B cell (primary cell): ENCODE results near the gene TMEM30B. TPM values are rescaled to one million over a fixed set of nuclear protein-coding genes. Genes with fewer than 3 reads are reported as not detected.

Experiments used
- ATAC-seq: fragments of 200-7000 bp; cut with Tn5 transposase; one replicate; pipeline ENCODE4 v1.10.0; 2021; ENCODE audit warnings: low read depth, mild to moderate bottlenecking, moderate number of reproducible peaks, moderate library complexity
- CTCF ChIA-PET: fragments of 350-600 bp; sonication (Branson Sonifier 250); formaldehyde crosslinking; loops from one replicate; lab custom pipeline; 2021; ENCODE audit warnings: antibody characterized with exemption, inconsistent platforms; lab: Charles Lee
- POLR2A ChIA-PET: fragments of 350-600 bp; sonication (Branson Sonifier 250); formaldehyde crosslinking; loops from one replicate; lab custom pipeline; 2021; ENCODE audit warnings: antibody characterized with exemption; lab: Charles Lee
- DNase-seq: peaks from one replicate; pipeline ENCODE4 v3.0.0; 2013
- H2AFZ ChIP-seq: 2 replicates; pipeline ENCODE4 v1.6.1; 2012; ENCODE audit warnings: mild to moderate bottlenecking, low read depth, low read length; ENCODE audit not compliant: insufficient read depth, poor library complexity, severe bottlenecking
- H3K27ac ChIP-seq, 2 donors: 1 replicate in 1 of 2; 2 replicates in 1 of 2; pipeline ENCODE4 v1.5.1; 2012 to 2013; ENCODE audit warnings: low read length in 2 of 2, mild to moderate bottlenecking in 2 of 2, moderate library complexity in 1 of 2
- H3K27me3 ChIP-seq, 4 experiments: fragments of 200-600 bp in 1 of 4; sonication (generic) in 1 of 4; replicated peaks in 1 of 4; 1 replicate in 2 of 4; 2 replicates in 2 of 4; pipeline versions ENCODE4 v1.6.1 to v1.7.0; 2013 to 2016; ENCODE audit warnings: low read length in 3 of 4, mild to moderate bottlenecking in 2 of 4, mixed read lengths in 1 of 4, moderate library complexity in 1 of 4; ENCODE audit not compliant: insufficient read depth in 4 of 4, control insufficient read depth in 3 of 4; ENCODE audit errors: control extremely low read depth in 1 of 4
- H3K36me3 ChIP-seq, 2 experiments: replicated peaks in 1 of 2; 1 replicate in 1 of 2; 2 replicates in 1 of 2; pipeline versions ENCODE4 v1.6.1 to v1.7.1; 2013; ENCODE audit warnings: low read length in 1 of 2; ENCODE audit not compliant: insufficient read depth in 2 of 2, control insufficient read depth in 1 of 2; ENCODE audit errors: control extremely low read depth in 1 of 2, extremely low read depth in 1 of 2
- H3K4me1 ChIP-seq, 2 donors: fragments of 200-600 bp in 1 of 2; sonication (generic) in 1 of 2; 1 replicate in 1 of 2; 2 replicates in 1 of 2; pipeline versions ENCODE4 v1.5.1 to v1.6.1; 2013 to 2017; ENCODE audit warnings: low read length in 2 of 2; ENCODE audit not compliant: control insufficient read depth in 2 of 2, insufficient read depth in 2 of 2
- H3K4me2 ChIP-seq: replicated peaks from 2 replicates; pipeline ENCODE3; 2012; ENCODE audit warnings: mild to moderate bottlenecking, low read depth, low read length; ENCODE audit not compliant: poor library complexity, severe bottlenecking
- H3K4me3 ChIP-seq, 5 experiments: fragments of 200-600 bp in 1 of 5; sonication (generic) in 1 of 5; 1 replicate in 3 of 5; 2 replicates in 2 of 5; pipeline versions ENCODE4 v1.5.1 to v1.7.0; 2011 to 2016; ENCODE audit warnings: low read length in 4 of 5, mild to moderate bottlenecking in 4 of 5, low read depth in 2 of 5, control low read depth in 1 of 5, moderate library complexity in 1 of 5; ENCODE audit not compliant: insufficient read depth in 1 of 5; ENCODE audit errors: control extremely low read depth in 1 of 5, extremely low read depth in 1 of 5
- H3K79me2 ChIP-seq: fragments of 200-600 bp; sonication (generic); one replicate; pipeline ENCODE4 v1.6.0; 2016; ENCODE audit warnings: low read length; ENCODE audit not compliant: control insufficient read depth, insufficient read depth
- H3K9ac ChIP-seq: fragments of 200-600 bp; sonication (generic); 2 replicates; pipeline ENCODE4 v1.6.1; 2017; ENCODE audit warnings: mild to moderate bottlenecking, low read length, moderate library complexity
- H3K9me3 ChIP-seq, 3 donors: one replicate each; pipeline versions ENCODE4 v1.6.1 to v1.7.1; 2013; ENCODE audit warnings: low read length in 2 of 3; ENCODE audit not compliant: control insufficient read depth in 2 of 3, insufficient read depth in 1 of 3; ENCODE audit errors: control extremely low read depth in 1 of 3
- H4K20me1 ChIP-seq: 2 replicates; pipeline ENCODE4 v1.6.0; 2012; ENCODE audit warnings: mild to moderate bottlenecking, low read length; ENCODE audit not compliant: insufficient read depth, control insufficient read depth, poor library complexity, severe bottlenecking
- H3K27ac Mint-ChIP-seq: one replicate; pipeline ENCODE4 v1.8.0; 2021; ENCODE audit warnings: mixed read lengths
- H3K27me3 Mint-ChIP-seq: one replicate; pipeline ENCODE4 v1.8.0; 2021; ENCODE audit warnings: mixed read lengths
- H3K4me1 Mint-ChIP-seq: one replicate; pipeline ENCODE4 v1.8.0; 2021; ENCODE audit warnings: mixed read lengths
- H3K4me3 Mint-ChIP-seq: one replicate; pipeline ENCODE4 v1.8.0; 2021; ENCODE audit warnings: mixed read lengths
- H3K9me3 Mint-ChIP-seq: one replicate; pipeline ENCODE4 v1.8.0; 2022; ENCODE audit warnings: mixed read lengths; ENCODE audit not compliant: insufficient read depth
- CTCF ChIP-seq: fragments of 200-600 bp; IDR thresholded peaks from one replicate; pipeline ENCODE4 v1.8.0; 2022; ENCODE audit warnings: antibody characterized with exemption, mild to moderate bottlenecking
- EZH2 ChIP-seq: IDR thresholded peaks from 2 replicates; pipeline ENCODE4 v1.6.1; 2012; ENCODE audit warnings: borderline replicate concordance, low read depth, mild to moderate bottlenecking, moderate library complexity, low read length; ENCODE audit not compliant: insufficient read depth, poor library complexity, severe bottlenecking
- WGBS: methylation state at CpG from one replicate; pipeline ENCODE4 v1.1.5; 2013; ENCODE audit warnings: missing lambda C conversion rate; ENCODE audit not compliant: insufficient coverage; 5-methylcytosine and 5-hydroxymethylcytosine counted together
- intact Hi-C: fragments of 100-400 bp; cut with micrococcal nuclease; formaldehyde crosslinking; loops from one replicate; pipeline ENCODE4 v1.10.0; 2022
- polyA plus RNA-seq: library from polyadenylated mRNA; depleted of rRNA; stranded (reverse); fragments of >200 nt; gene quantifications from 2 replicates; pipeline ENCODE4 v1.2.3, GENCODE V29; 2012
- total RNA-seq, 2 donors: library from RNA; stranded (reverse); fragments of 120-200 nt in 1 of 2; gene quantifications; 1 replicate in 1 of 2; 2 replicates in 1 of 2; pipeline versions ENCODE4 v1.2.3 to v1.2.4, GENCODE V29; 2013 to 2022

Gene TMEM30B
- total and polyA plus RNA-seq, 2 donors (not counting 1 experiment from before 2014, with no cell fraction given) = 0.19 to 0.20 TPM

GRCh38 chr14:61257469-61258057, 23.6 kb downstream of the TMEM30B start:
- TF ChIP-seq CTCF = no peak
- no peak for TF ChIP-seq EZH2
- DNase-seq (no peak), ATAC-seq (no peak)
- H3K4me1 ChIP-seq = peaks cover 3 to 7% of the 10 kb centered on the region in 2 donors
- no peaks in the 10 kb centered on the region for H3K79me2 ChIP-seq
- H3K4me3 ChIP-seq = no peak overlapping the region
- H4K20me1 ChIP-seq = no peaks in the 10 kb centered on the region
- no peaks in the 10 kb centered on the region for H3K9me3 Mint-ChIP-seq
- H3K9ac ChIP-seq = no peak overlapping the region
- ChIA-PET POLR2A (no interaction called here), CTCF (interaction anchor here (1.2 to 1.4 kb wide), 2 partner anchors 11 to 908 kb away, joined by 4 to 5 read pairs; no protein-coding TSS in a partner anchor)
- no peak overlapping the region for H2AFZ ChIP-seq
- H3K36me3 ChIP-seq = no peaks in the 10 kb centered on the region
- no peak overlapping the region for H3K27ac Mint-ChIP-seq
- no CpG with 5 or more reads among the region's 5 CpGs for WGBS
- H3K4me1 Mint-ChIP-seq = peaks cover 10% of the 10 kb centered on the region
- no peaks in the 10 kb centered on the region for H3K9me3 ChIP-seq
- H3K4me3 Mint-ChIP-seq = no peak overlapping the region
- H3K27me3 ChIP-seq = peaks cover 0 to 5% (median 1%) of the 10 kb centered on the region in 4 experiments
- H3K4me2 ChIP-seq = no peak overlapping the region
- intact Hi-C loops = no loop called here
- H3K27me3 Mint-ChIP-seq = peaks cover 32% of the 10 kb centered on the region
- no peak overlapping the region for H3K27ac ChIP-seq

GRCh38 chr14:61256826-61257468, 24.2 kb downstream of the TMEM30B start:
- CTCF ChIA-PET = interaction anchor here (1.2 to 1.4 kb wide), 2 partner anchors 12 to 907 kb away, joined by 4 to 5 read pairs; no protein-coding TSS in a partner anchor
- DNase-seq = no peak
- no peaks in the 10 kb centered on the region for H4K20me1 ChIP-seq
- no peak overlapping the region for H2AFZ ChIP-seq
- no peak overlapping the region for H3K9ac ChIP-seq
- no peak overlapping the region for H3K27ac ChIP-seq
- TF ChIP-seq CTCF (no peak), EZH2 (no peak)
- Mint-ChIP-seq H3K4me1 (peaks cover 10% of the 10 kb centered on the region), H3K9me3 (no peaks in the 10 kb centered on the region), H3K27me3 (peaks cover 32% of the 10 kb centered on the region), H3K27ac (no peak overlapping the region), H3K4me3 (no peak overlapping the region)
- POLR2A ChIA-PET = no interaction called here
- H3K79me2 ChIP-seq = no peaks in the 10 kb centered on the region
- no peaks in the 10 kb centered on the region for H3K9me3 ChIP-seq
- H3K27me3 ChIP-seq = peaks cover 0 to 5% (median 1%) of the 10 kb centered on the region in 4 experiments
- no peak overlapping the region for H3K4me3 ChIP-seq
- intact Hi-C loops = no loop called here
- H3K4me2 ChIP-seq = no peak overlapping the region
- no CpG with 5 or more reads among the region's 6 CpGs for WGBS
- no peak for ATAC-seq
- no peaks in the 10 kb centered on the region for H3K36me3 ChIP-seq
- H3K4me1 ChIP-seq = peaks cover 3 to 7% of the 10 kb centered on the region in 2 donors
